Measurements from ENCODE around the gene TMEM170B.
"Not testable (repeated sequence)": the region's sequence is repeated elsewhere in the genome, so short reads cannot be mapped to it uniquely, and the experiment has no call there.

The TMEM170B gene

DNA sequence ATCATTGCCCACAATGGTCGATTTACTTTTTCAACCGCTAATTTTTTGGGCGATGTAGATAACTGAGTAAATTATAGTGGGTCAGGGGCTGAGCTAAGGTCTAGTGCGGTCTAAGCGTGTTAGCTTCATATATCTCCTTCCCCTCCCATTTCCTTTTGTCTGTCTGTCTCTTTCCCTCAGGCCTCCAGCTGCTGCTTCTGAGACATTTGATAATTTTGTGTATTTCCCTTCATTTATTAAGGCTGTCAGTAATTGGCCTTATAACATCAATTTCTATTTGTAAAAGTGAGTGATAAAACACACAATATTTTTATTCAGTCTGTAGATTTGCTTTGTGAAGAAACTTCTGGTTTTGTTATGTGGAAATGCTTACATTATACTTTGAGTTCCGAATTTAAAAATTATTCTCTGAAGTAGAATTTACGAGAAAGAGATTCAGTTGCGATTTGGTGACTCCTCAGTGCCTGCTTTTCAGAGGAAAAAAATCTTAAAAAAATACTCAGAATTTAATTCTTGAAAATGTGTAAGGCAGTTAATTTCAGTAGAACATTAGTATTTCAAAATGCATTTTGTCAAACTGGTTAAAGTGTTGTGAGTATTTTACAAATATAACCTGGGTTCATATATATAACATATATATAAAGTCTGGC is 1.4 kb downstream of the TMEM170B start:
- H3F3A ChIP-seq (ENCODE audit: control insufficient read depth, insufficient read depth): peaks cover 9% of the 10 kb centered on the region; the same call in 1 of the 2 replicates
- H3K27me3 ChIP-seq (ENCODE audit: control insufficient read depth, low read length): no peaks in the 10 kb centered on the region
- no peaks in the 10 kb centered on the region for H3K9me3 ChIP-seq (ENCODE audit: control insufficient read depth, insufficient read depth, low read length)
- no peak for TF ChIP-seq EZH2phosphoT487 (IDR thresholded peaks at IDR 0.05; ENCODE audit: borderline replicate concordance, low read length)
- TF ChIP-seq, protein P1, sequence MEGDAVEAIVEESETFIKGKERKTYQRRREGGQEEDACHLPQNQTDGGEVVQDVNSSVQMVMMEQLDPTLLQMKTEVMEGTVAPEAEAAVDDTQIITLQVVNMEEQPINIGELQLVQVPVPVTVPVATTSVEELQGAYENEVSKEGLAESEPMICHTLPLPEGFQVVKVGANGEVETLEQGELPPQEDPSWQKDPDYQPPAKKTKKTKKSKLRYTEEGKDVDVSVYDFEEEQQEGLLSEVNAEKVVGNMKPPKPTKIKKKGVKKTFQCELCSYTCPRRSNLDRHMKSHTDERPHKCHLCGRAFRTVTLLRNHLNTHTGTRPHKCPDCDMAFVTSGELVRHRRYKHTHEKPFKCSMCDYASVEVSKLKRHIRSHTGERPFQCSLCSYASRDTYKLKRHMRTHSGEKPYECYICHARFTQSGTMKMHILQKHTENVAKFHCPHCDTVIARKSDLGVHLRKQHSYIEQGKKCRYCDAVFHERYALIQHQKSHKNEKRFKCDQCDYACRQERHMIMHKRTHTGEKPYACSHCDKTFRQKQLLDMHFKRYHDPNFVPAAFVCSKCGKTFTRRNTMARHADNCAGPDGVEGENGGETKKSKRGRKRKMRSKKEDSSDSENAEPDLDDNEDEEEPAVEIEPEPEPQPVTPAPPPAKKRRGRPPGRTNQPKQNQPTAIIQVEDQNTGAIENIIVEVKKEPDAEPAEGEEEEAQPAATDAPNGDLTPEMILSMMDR (IDR thresholded peaks at IDR 0.05; ENCODE audit: low read depth, low read length, poor library complexity, severe bottlenecking): no peak
- peaks cover 26% of the 10 kb centered on the region for H3K4me1 ChIP-seq (ENCODE audit: control insufficient read depth, low read length)
- no peaks in the 10 kb centered on the region for H3K36me3 ChIP-seq (ENCODE audit: control insufficient read depth, low read length)
- H3K27ac ChIP-seq (ENCODE audit: low read depth, low read length): peak overlapping the region; percentile 15; the same call in 1 of the 2 replicates
- peaks cover 47% of the 10 kb centered on the region for H3K79me2 ChIP-seq (ENCODE audit: control insufficient read depth, low read length)
- no peaks in the 10 kb centered on the region for H4K20me1 ChIP-seq (ENCODE audit: control insufficient read depth, insufficient read depth, low read depth, low read length)
- peak overlapping the region; percentile 76 for H3K4me2 ChIP-seq (ENCODE audit: low read length)
- no peaks in the 10 kb centered on the region for H3K9me2 ChIP-seq (replicated peaks; ENCODE audit: control insufficient read depth, low read length)
- peak overlapping the region; percentile 89 for H3K4me3 ChIP-seq (ENCODE audit: low read length)

DNA sequence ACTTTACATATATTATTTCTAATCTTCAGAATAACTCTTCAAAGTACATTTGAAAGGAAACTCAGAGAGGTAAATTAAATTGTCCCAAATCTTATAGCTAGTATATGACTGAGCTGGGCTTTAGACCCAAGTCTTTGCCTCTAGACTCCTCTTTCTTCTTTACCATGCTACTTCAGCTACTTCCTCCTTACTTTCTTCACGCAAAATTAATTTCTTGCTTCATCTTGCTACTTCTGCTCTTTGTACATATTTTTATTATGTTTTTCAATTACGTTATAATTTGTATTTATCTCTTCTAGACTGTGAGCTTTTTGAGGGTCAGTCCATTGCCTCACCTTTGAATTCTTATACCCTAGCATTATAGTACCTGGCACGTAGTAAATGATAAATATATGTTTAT is 5.3 kb downstream of the TMEM170B start:
- Histone ChIP-seq H3K9me3 (ENCODE audit: control insufficient read depth, insufficient read depth, low read length) (no peaks in the 10 kb centered on the region), H3K27me3 (ENCODE audit: control insufficient read depth, low read length) (no peaks in the 10 kb centered on the region), H4K20me1 (ENCODE audit: control insufficient read depth, insufficient read depth, low read depth, low read length) (no peaks in the 10 kb centered on the region), H3K27ac (ENCODE audit: low read depth, low read length) (no peak overlapping the region), H3K4me2 (ENCODE audit: low read length) (no peak overlapping the region), H3F3A (ENCODE audit: control insufficient read depth, insufficient read depth) (peaks cover 4% of the 10 kb centered on the region; the same call in 1 of the 2 replicates), H3K79me2 (ENCODE audit: control insufficient read depth, low read length) (peaks cover 53% of the 10 kb centered on the region), H3K4me3 (ENCODE audit: low read length) (no peak overlapping the region), H3K9me2 (replicated peaks; ENCODE audit: control insufficient read depth, low read length) (no peaks in the 10 kb centered on the region), H3K36me3 (ENCODE audit: control insufficient read depth, low read length) (no peaks in the 10 kb centered on the region), H3K4me1 (ENCODE audit: control insufficient read depth, low read length) (peaks cover 14% of the 10 kb centered on the region)
- TF ChIP-seq, protein P1 (IDR thresholded peaks at IDR 0.05; ENCODE audit: low read depth, low read length, poor library complexity, severe bottlenecking): no peak
- no peak for TF ChIP-seq EZH2phosphoT487 (IDR thresholded peaks at IDR 0.05; ENCODE audit: borderline replicate concordance, low read length)

DNA sequence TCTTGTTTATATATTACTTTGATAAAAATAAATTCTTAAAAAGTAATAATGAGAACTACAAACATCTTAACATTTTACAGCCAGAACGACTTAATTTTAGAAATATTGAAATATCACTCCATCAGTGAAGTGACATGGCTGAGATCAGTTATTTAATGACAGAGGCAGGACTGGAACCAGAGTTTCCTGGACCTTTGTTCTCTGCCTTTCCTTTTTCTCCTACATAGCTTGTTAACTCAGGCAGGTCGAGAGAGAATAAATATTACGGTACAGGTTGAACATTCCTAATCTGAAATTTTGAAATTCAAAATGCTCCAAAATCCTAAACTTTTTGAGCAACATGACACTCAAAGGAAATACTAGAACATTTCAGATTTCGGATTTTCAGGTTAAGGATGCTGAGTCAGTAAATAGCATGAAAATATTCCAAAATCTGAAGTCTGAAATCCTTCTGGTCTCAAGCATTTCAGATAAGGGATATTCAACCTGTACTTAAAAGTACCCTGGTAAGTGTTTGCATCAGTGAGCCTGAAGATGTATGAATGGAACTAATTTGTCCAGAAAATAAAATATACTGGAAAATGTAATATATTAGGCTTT is 6.5 kb downstream of the TMEM170B start:
- Histone ChIP-seq H3K4me2 (ENCODE audit: low read length) (no peak overlapping the region), H3K4me3 (ENCODE audit: low read length) (no peak overlapping the region), H3K9me3 (ENCODE audit: control insufficient read depth, insufficient read depth, low read length) (no peaks in the 10 kb centered on the region), H3K4me1 (ENCODE audit: control insufficient read depth, low read length) (peaks cover 9% of the 10 kb centered on the region), H3K79me2 (ENCODE audit: control insufficient read depth, low read length) (peaks cover 44% of the 10 kb centered on the region), H3K27ac (ENCODE audit: low read depth, low read length) (no peak overlapping the region), H3K27me3 (ENCODE audit: control insufficient read depth, low read length) (no peaks in the 10 kb centered on the region), H3F3A (ENCODE audit: control insufficient read depth, insufficient read depth) (peaks cover 4% of the 10 kb centered on the region; the same call in 1 of the 2 replicates), H4K20me1 (ENCODE audit: control insufficient read depth, insufficient read depth, low read depth, low read length) (no peaks in the 10 kb centered on the region), H3K36me3 (ENCODE audit: control insufficient read depth, low read length) (no peaks in the 10 kb centered on the region), H3K9me2 (replicated peaks; ENCODE audit: control insufficient read depth, low read length) (no peaks in the 10 kb centered on the region)
- TF ChIP-seq, protein P1 (IDR thresholded peaks at IDR 0.05; ENCODE audit: low read depth, low read length, poor library complexity, severe bottlenecking): no peak
- no peak for TF ChIP-seq EZH2phosphoT487 (IDR thresholded peaks at IDR 0.05; ENCODE audit: borderline replicate concordance, low read length)

DNA sequence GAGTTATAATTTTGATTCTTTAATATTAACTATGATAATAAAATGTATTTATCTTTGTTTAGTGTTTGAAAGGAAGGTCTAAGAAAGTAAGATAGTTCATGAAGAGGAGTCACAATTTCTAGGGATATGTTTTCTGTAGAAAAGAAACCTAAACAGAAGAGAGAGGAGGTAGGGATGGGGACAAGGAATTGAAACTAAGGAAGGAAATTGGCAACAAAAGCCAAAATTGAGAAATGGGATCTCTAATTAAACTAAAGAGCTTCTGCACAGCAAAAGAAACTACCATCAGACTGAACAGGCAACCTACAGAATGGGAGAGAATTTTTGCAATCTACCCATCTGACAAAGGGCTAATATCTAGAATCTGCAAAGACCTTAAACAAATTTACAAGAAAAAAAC is 10.3 kb downstream of the TMEM170B start:
- H4K20me1 ChIP-seq (ENCODE audit: control insufficient read depth, insufficient read depth, low read depth, low read length); H3F3A ChIP-seq (ENCODE audit: control insufficient read depth, insufficient read depth); H3K4me3 ChIP-seq (ENCODE audit: low read length); H3K9me3 ChIP-seq (ENCODE audit: control insufficient read depth, insufficient read depth, low read length); H3K9me2 ChIP-seq (replicated peaks; ENCODE audit: control insufficient read depth, low read length); H3K4me2 ChIP-seq (ENCODE audit: low read length); H3K4me1 ChIP-seq (ENCODE audit: control insufficient read depth, low read length); H3K27ac ChIP-seq (ENCODE audit: low read depth, low read length); H3K36me3 ChIP-seq (ENCODE audit: control insufficient read depth, low read length); H3K27me3 ChIP-seq (ENCODE audit: control insufficient read depth, low read length): not testable (repeated sequence)
- H3K79me2 ChIP-seq (ENCODE audit: control insufficient read depth, low read length): peaks cover 14% of the 10 kb centered on the region

DNA sequence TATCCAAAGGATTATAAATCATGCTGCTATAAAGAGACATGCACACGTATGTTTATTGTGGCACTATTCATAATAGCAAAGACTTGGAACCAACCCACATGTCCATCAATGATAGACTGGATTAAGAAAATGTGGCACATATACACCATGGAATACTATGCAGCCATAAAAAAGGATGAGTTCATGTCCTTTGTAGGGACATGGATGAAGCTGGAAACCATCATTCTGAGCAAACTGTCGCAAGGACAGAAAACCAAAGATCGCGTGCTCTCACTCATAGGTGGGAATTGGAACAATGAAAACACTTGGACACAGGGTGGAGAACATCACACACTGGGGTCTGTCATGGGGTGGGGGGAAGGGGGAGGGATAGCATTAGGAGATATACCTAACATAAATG is 11.0 kb downstream of the TMEM170B start:
- not testable (repeated sequence) for H3K4me2 ChIP-seq (ENCODE audit: low read length); H4K20me1 ChIP-seq (ENCODE audit: control insufficient read depth, insufficient read depth, low read depth, low read length); H3K36me3 ChIP-seq (ENCODE audit: control insufficient read depth, low read length); H3K9me2 ChIP-seq (replicated peaks; ENCODE audit: control insufficient read depth, low read length); H3K27ac ChIP-seq (ENCODE audit: low read depth, low read length); H3K9me3 ChIP-seq (ENCODE audit: control insufficient read depth, insufficient read depth, low read length); H3K27me3 ChIP-seq (ENCODE audit: control insufficient read depth, low read length); H3F3A ChIP-seq (ENCODE audit: control insufficient read depth, insufficient read depth); H3K4me1 ChIP-seq (ENCODE audit: control insufficient read depth, low read length); H3K4me3 ChIP-seq (ENCODE audit: low read length)
- peaks cover 11% of the 10 kb centered on the region for H3K79me2 ChIP-seq (ENCODE audit: control insufficient read depth, low read length)

All from DOHH2 (cell line).